GM19463 (cell line): ENCODE data around the gene ZDHHC21.
A peak's percentile ranks its signal among the peaks of the same experiment; 100 is the strongest.

ENCODE experiments used
- ATAC-seq: cut with Tn5 transposase; IDR thresholded peaks from one replicate; pipeline ENCODE4 v1.9.1; 2021; ENCODE audit warnings: mild to moderate bottlenecking, moderate library complexity; ENCODE audit not compliant: unreplicated experiment

ZDHHC21 gene

GRCh38 chr9:14693251-14693861 is at the start of gene ZDHHC21:
Gene ZDHHC21, minus strand, starts transcription at chr9:14693432. Its CDS starts 19,092 bp downstream, at chr9:14674340.
- ATAC-seq: peak; percentile 80

- peak; percentile 99 for ATAC-seq
Observed at GRCh38 chr9:14741369-14741768, 48.1 kb upstream of the ZDHHC21 start.

GRCh38 chr9:14733133-14733532 is 39.9 kb upstream of the ZDHHC21 start:
- no peak for ATAC-seq

- no peak for ATAC-seq
Observed at GRCh38 chr9:14731294-14731981, 38.2 kb upstream of the ZDHHC21 start.

GRCh38 chr9:14730461-14730898 is 37.2 kb upstream of the ZDHHC21 start:
- ATAC-seq: no peak

GRCh38 chr9:14723301-14723700 is 30.1 kb upstream of the ZDHHC21 start:
- ATAC-seq: no peak

GRCh38 chr9:14722391-14723035 is 29.3 kb upstream of the ZDHHC21 start, which contains the start of gene CER1:
Gene CER1, minus strand, starts transcription at chr9:14722733. Its CDS starts 61 bp downstream, at chr9:14722672.
- no peak for ATAC-seq

- no peak for ATAC-seq
Observed at GRCh38 chr9:14719231-14719923, 26.1 kb upstream of the ZDHHC21 start.

GRCh38 chr9:14715102-14715501 is 21.9 kb upstream of the ZDHHC21 start:
- ATAC-seq: no peak

GRCh38 chr9:14713187-14713767 is 20.0 kb upstream of the ZDHHC21 start:
- ATAC-seq: no peak

GRCh38 chr9:14710804-14711203 is 17.6 kb upstream of the ZDHHC21 start:
- ATAC-seq: no peak

GRCh38 chr9:14706530-14707140 is 13.4 kb upstream of the ZDHHC21 start:
- peak; percentile 72 for ATAC-seq

GRCh38 chr9:14705079-14705478 is 11.8 kb upstream of the ZDHHC21 start:
- ATAC-seq: no peak

GRCh38 chr9:14704281-14704680 is 11.0 kb upstream of the ZDHHC21 start:
- no peak for ATAC-seq

- ATAC-seq: no peak
Observed at GRCh38 chr9:14702200-14702720, 9.0 kb upstream of the ZDHHC21 start.

GRCh38 chr9:14692470-14693250 is 572 bp downstream of the ZDHHC21 start:
- ATAC-seq: peak; percentile 39

GRCh38 chr9:14690948-14691730 is 2.1 kb downstream of the ZDHHC21 start:
- no peak for ATAC-seq

GRCh38 chr9:14687042-14687719 is 6.1 kb downstream of the ZDHHC21 start:
- ATAC-seq: no peak
